Cardiac fibroblast (primary cell): ENCODE data around the gene ADGRB2.

Experiments
- DNase-seq, 2 donors: peaks; one replicate each; pipeline versions ENCODE4 v3.0.0 to v3.0.0-alpha.2; 2010; ENCODE audit warnings: low read depth in 2 of 2
- H3K4me3 ChIP-seq, 2 donors: replicated peaks in 1 of 2; 1 replicate in 1 of 2; 2 replicates in 1 of 2; pipeline ENCODE4 v1.5.1; 2011; ENCODE audit warnings: low read depth in 2 of 2, low read length in 2 of 2, mild to moderate bottlenecking in 2 of 2, moderate library complexity in 1 of 2
- TF ChIP-seq, protein P1 (sequence below): IDR thresholded peaks from one replicate; pipeline ENCODE4 v1.5.1; 2011; ENCODE audit warnings: low read depth, mild to moderate bottlenecking, low read length, inconsistent platforms

The ADGRB2 gene

DNA sequence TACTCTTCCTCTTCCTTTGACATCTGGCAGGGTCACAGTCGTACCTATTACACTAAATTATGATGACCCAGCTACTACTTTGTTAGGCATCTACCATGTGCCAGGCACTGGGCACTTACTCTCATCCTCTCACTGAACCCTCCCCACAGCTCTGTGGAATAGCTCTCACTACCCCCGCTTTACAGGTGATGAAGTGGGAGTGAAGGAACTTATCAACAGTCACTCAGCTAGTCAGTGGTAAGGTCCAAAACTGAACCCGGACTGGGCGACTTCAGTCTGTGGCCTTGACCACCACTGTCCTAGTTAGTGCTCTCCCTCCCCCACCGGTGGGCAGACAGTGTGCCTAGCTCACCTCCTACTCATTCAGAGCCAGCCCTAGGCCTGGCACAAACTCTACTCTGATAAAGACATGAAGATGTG is 12.3 kb downstream of the ADGRB2 start:
- TF ChIP-seq, protein P1, sequence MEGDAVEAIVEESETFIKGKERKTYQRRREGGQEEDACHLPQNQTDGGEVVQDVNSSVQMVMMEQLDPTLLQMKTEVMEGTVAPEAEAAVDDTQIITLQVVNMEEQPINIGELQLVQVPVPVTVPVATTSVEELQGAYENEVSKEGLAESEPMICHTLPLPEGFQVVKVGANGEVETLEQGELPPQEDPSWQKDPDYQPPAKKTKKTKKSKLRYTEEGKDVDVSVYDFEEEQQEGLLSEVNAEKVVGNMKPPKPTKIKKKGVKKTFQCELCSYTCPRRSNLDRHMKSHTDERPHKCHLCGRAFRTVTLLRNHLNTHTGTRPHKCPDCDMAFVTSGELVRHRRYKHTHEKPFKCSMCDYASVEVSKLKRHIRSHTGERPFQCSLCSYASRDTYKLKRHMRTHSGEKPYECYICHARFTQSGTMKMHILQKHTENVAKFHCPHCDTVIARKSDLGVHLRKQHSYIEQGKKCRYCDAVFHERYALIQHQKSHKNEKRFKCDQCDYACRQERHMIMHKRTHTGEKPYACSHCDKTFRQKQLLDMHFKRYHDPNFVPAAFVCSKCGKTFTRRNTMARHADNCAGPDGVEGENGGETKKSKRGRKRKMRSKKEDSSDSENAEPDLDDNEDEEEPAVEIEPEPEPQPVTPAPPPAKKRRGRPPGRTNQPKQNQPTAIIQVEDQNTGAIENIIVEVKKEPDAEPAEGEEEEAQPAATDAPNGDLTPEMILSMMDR = no peak
- no peak for DNase-seq
- H3K4me3 ChIP-seq = no peak overlapping the region

DNA sequence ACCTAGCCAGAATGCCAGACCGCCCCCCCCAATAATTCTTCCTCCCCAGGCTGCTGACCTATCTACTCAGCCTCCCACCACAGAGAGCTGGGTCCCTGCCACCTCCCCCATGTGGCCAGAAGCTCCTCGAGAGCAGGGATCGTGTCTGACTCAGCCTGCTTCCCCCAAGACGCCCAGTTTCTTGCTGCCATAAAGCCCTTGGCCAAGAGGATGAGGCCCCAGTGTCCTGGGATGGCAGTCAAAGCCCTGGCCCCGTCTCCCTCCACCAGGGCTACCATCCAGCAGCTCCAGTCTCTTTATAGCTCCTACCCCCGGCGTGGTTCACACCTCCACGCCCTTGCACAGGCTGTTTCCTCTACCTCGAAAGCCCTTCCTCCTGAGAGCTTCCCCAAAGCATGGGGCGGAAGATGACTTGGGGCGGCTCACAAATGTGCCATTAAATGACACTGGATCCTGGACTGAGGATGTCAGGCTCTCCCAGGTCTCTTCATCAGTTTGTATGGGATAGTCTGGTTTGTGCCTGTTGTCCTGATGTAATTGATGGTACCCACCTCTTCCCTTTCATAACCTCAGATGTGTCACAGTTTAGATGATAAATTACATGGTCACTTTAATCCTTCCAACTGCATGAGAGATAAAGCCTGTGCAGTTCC is 13.2 kb downstream of the ADGRB2 start:
- H3K4me3 ChIP-seq = no peak overlapping the region
- TF ChIP-seq, protein P1 = no peak
- DNase-seq = peak; percentile 48 to 65

DNA sequence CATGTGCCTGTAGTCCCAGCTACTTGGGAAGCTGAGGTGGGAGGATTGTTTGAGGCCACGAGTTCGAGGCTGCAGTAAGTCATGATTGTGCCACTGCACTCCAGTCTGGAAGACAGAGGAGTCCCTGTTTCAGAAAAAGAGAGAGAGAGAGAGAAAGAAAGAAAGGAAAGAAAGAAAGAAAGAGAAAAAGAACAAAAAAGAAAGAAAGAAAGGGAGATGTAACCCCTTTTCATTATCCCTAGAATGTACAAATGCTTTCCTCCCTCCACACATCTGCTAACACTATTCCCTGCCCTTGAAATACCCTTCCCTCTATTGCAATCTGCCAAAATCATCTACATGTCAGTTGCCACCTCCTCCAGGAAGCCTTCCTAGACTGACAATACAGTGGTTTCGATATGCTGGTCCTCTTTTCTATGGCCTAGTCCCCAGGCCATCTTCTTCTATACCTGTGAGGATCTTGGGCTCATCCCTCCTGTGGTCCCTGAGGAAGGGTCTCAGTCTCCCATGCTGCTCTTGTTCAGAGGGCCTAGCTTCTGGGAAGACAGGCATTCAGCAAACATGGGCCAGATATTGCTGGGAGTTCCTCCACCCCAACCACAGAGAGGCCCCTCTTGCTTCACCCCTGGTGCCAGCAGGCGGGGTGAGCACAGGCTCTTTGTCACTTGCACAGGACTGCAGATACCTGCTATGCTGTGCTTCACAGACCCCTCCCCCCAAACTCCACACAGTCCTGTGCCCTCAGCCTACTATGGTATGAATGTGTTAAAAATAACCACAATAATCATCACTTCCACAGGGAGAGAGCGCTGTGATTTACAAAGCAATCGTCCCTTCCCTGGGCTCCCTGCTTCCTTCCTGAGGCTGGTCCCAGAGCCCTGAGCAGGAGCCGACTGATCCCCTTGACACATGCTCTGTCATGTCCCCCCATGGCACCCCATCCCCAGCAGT is 14.1 kb downstream of the ADGRB2 start:
- TF ChIP-seq, protein P1 = no peak

DNA sequence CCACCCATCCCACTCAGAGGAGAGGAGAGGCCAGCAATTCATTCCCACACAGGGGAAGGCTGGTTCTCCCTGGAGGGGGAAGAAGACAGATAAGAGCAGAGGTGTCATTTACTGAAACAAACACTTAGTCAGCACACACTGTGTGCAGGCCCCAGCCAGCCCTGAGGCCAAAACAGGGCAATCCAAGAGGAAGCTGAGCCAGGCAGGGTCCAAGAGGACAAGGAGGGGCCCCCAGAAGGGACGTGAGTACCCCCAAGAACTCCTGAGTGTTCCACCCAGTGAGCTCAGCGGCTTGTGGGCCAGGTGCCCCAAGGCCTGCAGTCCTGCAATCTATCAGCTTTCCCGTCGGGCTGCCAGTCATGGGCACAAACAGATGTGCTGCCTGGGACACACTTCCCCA is 15.8 kb downstream of the ADGRB2 start:
- peak in 1 of 2 donors; percentile 49 for DNase-seq
- TF ChIP-seq, protein P1 = no peak
- no peak overlapping the region for H3K4me3 ChIP-seq

More for the DNA sequence above, 14.1 kb downstream of the ADGRB2 start:
- DNase-seq = no peak
- H3K4me3 ChIP-seq = no peak overlapping the region

DNA sequence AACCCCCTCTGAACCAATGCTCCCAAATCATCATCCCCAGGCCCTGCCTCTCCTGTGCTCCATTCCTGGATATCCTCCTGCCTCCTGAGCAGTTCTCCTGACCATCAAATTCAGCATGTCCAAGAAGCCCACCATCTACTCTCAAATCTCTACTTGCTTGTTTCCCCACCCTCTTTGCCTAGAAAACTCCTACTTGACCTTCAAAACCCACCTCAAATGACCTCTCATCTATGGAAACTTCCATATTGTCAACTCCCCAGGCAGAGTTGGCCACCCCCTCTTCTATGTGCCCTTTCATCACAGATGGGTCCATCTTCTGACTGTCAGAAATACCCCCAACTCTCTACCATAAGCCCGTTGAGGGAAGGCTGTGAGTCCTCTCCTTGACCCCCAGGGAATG is 16.8 kb downstream of the ADGRB2 start:
- no peak overlapping the region for H3K4me3 ChIP-seq
- TF ChIP-seq, protein P1 = no peak
- DNase-seq = no peak

DNA sequence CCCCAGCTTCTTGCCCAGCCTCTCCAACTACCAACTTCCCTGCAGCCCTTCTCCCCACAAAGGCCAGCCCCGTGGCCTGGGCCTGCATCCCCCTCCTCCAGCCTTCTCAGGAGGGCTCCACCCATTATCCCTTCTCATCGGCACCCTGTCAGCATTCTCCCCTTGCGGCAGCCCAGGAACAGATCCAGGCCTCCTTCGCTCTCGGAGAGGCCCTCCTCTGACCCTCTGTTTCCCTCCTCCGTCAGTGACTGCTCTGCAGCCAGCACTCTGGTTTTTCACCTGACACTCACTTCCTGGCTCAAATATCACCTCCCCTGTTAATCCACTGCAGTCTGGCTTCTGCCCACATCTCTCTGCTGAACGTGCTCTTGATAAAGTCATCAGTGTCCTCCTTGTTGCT is 17.5 kb downstream of the ADGRB2 start:
- DNase-seq = peak in 1 of 2 donors; percentile 43
- no peak overlapping the region for H3K4me3 ChIP-seq
- TF ChIP-seq, protein P1 = no peak
